GM13976 (cell line): Measurements from ENCODE around the gene THRSP.

Experiments
- DNase-seq: peaks from one replicate; pipeline ENCODE4 v3.0.0; 2012; ENCODE audit warnings: low spot score
- in situ Hi-C: fragments of 300-500 bp; cut with MboI; formaldehyde crosslinking; loops from one replicate; pipeline ENCODE4 v1.12.0; 2022; ENCODE audit warnings: low sequenced_read_pairs, mixed read lengths, inconsistent platforms; ENCODE audit not compliant: unreplicated experiment
- TF ChIP-seq, protein P1 (sequence below): IDR thresholded peaks from 2 replicates; pipeline ENCODE4 v1.5.1; 2012; ENCODE audit warnings: borderline replicate concordance, mild to moderate bottlenecking; ENCODE audit not compliant: insufficient read depth; ENCODE audit errors: extremely low read depth, missing control alignments, control extremely low read depth

The THRSP gene

DNA sequence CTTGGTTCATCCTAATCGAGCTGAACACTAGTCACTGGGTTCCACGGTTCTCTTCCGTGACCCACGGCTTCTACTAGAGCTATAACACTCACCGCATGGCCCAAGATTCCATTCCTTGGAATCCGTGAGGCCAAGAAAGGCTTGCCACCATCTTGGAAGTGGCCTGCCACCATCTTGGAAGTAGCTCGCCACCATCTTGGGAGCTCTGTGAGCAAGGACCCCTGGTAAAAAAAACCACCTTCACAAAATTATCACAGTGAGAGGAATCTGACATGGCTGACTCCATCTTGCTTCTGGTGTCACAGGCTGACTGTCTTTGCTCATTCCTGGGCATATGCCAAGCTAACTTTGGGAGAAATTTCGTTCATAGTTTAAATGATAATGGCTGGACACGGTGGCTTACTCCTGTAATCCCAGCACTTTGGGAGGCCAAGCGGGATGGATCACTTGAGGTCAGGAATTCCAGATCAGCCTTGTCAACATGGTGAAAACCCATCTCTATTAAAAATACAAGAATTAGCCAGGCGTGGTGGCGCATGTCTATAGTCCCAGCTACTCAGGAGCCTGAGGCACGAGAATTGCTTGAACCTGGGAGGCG, 21.7 kb upstream of the THRSP start:
- TF ChIP-seq, protein P1, sequence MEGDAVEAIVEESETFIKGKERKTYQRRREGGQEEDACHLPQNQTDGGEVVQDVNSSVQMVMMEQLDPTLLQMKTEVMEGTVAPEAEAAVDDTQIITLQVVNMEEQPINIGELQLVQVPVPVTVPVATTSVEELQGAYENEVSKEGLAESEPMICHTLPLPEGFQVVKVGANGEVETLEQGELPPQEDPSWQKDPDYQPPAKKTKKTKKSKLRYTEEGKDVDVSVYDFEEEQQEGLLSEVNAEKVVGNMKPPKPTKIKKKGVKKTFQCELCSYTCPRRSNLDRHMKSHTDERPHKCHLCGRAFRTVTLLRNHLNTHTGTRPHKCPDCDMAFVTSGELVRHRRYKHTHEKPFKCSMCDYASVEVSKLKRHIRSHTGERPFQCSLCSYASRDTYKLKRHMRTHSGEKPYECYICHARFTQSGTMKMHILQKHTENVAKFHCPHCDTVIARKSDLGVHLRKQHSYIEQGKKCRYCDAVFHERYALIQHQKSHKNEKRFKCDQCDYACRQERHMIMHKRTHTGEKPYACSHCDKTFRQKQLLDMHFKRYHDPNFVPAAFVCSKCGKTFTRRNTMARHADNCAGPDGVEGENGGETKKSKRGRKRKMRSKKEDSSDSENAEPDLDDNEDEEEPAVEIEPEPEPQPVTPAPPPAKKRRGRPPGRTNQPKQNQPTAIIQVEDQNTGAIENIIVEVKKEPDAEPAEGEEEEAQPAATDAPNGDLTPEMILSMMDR: no peak
- in situ Hi-C loops: no loop called here
- no peak for DNase-seq

GRCh38 chr11:78044706-78045105, 19.0 kb upstream of the THRSP start:
- no peak for DNase-seq
- in situ Hi-C loops: no loop called here
- TF ChIP-seq, protein P1: no peak

DNA sequence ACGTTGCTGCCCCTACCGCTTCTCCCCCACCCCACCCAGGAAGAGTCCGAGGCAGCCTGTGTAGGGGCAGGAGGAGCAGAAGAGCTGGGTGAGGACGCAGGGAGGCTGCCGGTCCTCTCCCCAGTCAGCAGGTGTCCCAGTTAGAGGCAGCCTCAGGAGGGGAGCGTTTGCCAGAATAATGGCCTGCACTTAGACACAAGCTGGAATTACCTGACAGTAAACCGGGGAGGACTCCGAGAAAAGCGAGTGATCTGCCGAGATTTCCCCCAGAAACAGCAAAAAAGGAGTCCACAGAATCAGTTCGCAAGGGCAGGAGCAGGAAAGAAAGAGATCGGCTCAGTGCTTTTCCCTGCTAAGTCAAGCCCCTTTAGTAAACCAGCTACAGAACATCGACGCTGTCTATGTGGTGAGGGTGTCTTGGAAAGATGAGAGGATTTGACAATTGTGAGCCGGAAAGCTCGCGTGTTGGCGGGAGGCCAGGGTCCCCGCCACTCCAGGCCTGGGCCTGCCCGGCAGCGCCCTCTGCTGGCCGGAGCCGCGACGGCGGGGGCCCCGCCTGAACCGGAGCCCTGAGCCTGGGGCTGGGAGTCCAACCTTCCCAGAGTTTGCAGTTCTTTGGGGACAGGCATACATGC, 17.7 kb upstream of the THRSP start:
- TF ChIP-seq, protein P1: peak; percentile 99
- peak; percentile 90 for DNase-seq
- in situ Hi-C loops: no loop called here

- TF ChIP-seq, protein P1: no peak
- DNase-seq: no peak
These were observed 17.2 kb upstream of the THRSP start for GRCh38 chr11:78046486-78046854.

DNA sequence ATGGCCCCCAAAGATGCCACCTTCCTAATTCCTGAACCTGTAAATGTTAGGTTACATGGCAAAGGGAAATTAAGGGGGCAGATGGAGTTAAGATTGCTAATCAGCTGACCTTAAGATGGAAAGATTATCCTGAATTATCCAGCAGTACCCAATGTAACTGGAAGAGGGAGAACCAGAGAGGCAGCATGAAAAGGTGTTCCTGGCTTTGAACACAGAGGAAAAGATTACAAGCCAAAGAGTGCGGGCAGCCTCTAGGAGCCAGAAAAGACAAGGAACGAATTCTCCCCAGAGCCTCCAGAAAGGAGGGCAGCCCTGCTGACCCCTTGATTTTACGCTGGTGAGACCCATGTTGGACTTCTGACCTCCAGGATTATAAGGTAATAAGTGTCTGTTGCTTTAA, 15.1 kb upstream of the THRSP start:
- TF ChIP-seq, protein P1: no peak
- DNase-seq: no peak
- in situ Hi-C loops: no loop called here

More at GRCh38 chr11:78046486-78046854, 17.2 kb upstream of the THRSP start:
- in situ Hi-C loops: no loop called here

DNA sequence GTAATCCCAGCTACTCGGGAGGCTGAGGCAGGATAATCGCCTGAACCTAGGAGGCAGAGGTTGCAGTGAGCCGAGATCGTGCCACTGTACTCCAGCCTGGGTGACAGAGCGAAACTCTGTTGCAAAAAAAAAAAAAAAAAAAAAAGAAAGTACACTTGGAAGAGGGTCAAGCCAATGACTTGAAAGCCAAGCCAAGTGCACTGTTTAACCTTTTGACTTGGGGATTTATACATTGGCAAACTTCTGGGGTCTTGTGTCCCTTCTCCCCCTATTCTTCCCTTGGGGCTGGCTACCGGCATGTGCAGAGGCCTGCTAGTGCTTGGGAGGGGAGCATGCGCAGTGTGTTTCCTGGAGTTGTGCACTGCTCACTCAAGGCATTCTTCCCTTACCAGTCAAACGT, 14.3 kb upstream of the THRSP start:
- in situ Hi-C loops: no loop called here
- no peak for DNase-seq

More for the DNA sequence above, 14.3 kb upstream of the THRSP start:
- TF ChIP-seq, protein P1: no peak
